ENCODE data around the gene DPY30.

GRCh38 chr2:31980674-31981356 is 58.8 kb downstream of the DPY30 start:
- TF ChIP-seq POLR2A (IDR thresholded peaks at IDR 0.05; ENCODE audit: low read depth, low read length) (no peak), POLR2AphosphoS5 (IDR thresholded peaks at IDR 0.05; ENCODE audit: low read depth, low read length) (no peak), POU2F2 (IDR thresholded peaks at IDR 0.05; ENCODE audit: low read depth, low read length) (no peak), SPI1 (IDR thresholded peaks at IDR 0.05; ENCODE audit: low read depth, low read length) (peak; percentile 72), TAF1 (IDR thresholded peaks at IDR 0.05; ENCODE audit: low read depth, low read length) (no peak), PAX5 (IDR thresholded peaks at IDR 0.05; ENCODE audit: insufficient read depth, low read length, severe bottlenecking) (no peak)

Measured in GM12891 (cell line).